ES-I3 (cell line): ENCODE measurements around the gene TTC34.
"Not testable (repeated sequence)": the region's sequence is repeated elsewhere in the genome, so short reads cannot be mapped to it uniquely, and the experiment has no call there.

Source experiments
- H3K36me3 ChIP-seq: 2 replicates; pipeline ENCODE4 v1.6.1; 2013; ENCODE audit warnings: mild to moderate bottlenecking, low read length, control low read depth, moderate library complexity; ENCODE audit not compliant: insufficient read depth
- H3K4me1 ChIP-seq: 2 replicates; pipeline ENCODE4 v1.6.1; 2013; ENCODE audit warnings: mild to moderate bottlenecking, control low read depth, low read length; ENCODE audit not compliant: insufficient read depth
- H3K9ac ChIP-seq: 2 replicates; pipeline ENCODE4 v1.6.1; 2013; ENCODE audit warnings: low read depth, mild to moderate bottlenecking, low read length, moderate library complexity
- H3K9me3 ChIP-seq: 2 replicates; pipeline ENCODE4 v1.6.1; 2013; ENCODE audit warnings: mild to moderate bottlenecking, low read length, moderate library complexity; ENCODE audit not compliant: control insufficient read depth, insufficient read depth

TTC34 gene

DNA sequence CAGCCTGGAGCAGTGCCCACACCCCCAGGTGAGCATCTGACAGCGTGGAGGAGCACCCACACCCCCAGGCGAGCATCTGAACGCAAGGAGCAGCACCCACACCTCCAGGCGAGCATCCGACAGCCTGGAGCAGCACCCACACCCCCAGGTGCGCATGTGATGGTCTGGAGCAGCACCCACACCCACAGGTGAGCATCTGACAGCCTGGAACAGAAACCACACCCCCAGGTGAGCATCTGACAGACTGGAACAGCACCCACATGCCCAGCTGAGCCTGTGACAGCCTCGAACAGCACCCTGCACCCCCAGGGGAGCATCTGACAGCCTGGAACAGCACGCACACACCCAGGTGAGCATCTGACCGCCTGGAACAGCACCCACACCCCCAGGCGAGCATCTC, 46.9 kb downstream of the TTC34 start:
- not testable (repeated sequence) for H3K9me3 ChIP-seq, H3K36me3 ChIP-seq, H3K9ac ChIP-seq, H3K4me1 ChIP-seq

- not testable (repeated sequence) for H3K9ac ChIP-seq, H3K4me1 ChIP-seq, H3K9me3 ChIP-seq, H3K36me3 ChIP-seq
Measured at GRCh38 chr1:2752503-2752902, 49.0 kb downstream of the TTC34 start.

DNA sequence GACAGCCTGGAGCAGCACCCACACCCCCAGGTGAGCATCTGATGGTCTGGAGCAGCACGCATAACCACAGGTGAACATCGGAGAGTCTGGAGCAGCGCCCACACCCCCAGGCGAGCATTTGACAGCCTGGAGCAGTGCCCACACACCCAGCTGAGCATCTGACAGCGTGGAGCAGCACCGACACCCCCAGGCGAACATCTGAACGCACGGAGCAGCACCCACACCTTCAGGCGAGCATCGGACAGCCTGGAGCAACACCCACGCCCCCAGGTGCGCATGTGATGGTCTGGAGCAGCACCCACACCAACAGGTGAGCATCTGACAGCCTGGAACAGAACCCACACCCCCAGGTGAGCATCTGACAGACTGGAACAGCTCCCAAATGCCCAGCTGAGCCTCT, 49.6 kb downstream of the TTC34 start:
- not testable (repeated sequence) for H3K9me3 ChIP-seq, H3K36me3 ChIP-seq, H3K4me1 ChIP-seq, H3K9ac ChIP-seq

DNA sequence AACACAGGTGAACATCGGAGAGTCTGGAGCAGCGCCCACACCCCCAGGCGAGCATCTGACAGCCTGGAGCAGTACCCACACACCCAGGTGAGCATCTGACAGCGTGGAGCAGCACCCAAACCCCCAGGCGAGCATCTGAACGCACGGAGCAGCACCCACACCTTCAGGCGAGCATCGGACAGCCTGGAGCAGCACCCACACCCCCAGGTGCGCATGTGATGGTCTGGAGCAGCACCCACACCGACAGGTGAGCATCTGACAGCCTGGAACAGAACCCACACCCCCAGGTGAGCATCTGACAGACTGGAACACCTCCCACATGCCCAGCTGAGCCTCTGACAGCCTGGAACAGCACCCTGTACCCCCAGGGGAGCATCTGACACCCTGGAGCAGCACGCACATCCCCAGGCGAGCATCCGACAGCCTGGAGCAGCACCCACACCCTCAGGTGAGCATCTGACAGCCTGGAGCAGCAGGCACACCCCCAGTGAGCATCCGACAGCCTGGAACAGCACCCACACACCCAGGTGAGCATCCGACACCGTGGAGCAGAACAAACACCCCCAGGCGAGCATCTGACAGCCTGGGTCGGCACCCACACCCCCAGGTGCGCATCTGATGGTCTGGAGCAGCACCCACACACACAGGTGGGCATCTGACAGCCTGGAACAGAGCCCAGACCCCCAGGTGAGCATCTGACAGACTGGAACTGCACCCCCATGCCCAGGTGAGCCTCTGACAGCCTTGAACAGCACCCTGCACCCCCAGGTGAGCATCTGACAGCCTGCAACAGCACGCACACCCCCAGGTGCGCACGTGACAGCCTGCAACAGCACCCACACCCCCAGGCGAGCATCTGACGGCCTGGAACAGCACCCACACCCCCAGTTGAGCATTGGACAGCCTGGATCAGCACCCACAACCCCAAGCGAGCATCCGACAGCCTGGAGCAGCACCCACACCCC, 50.4 kb downstream of the TTC34 start:
- not testable (repeated sequence) for H3K9ac ChIP-seq

GRCh38 chr1:2750041-2750680, 51.3 kb downstream of the TTC34 start:
- not testable (repeated sequence) for H3K9ac ChIP-seq, H3K9me3 ChIP-seq, H3K4me1 ChIP-seq, H3K36me3 ChIP-seq

More for the DNA sequence above, 50.4 kb downstream of the TTC34 start:
- H3K4me1 ChIP-seq, H3K36me3 ChIP-seq, H3K9me3 ChIP-seq: not testable (repeated sequence)

DNA sequence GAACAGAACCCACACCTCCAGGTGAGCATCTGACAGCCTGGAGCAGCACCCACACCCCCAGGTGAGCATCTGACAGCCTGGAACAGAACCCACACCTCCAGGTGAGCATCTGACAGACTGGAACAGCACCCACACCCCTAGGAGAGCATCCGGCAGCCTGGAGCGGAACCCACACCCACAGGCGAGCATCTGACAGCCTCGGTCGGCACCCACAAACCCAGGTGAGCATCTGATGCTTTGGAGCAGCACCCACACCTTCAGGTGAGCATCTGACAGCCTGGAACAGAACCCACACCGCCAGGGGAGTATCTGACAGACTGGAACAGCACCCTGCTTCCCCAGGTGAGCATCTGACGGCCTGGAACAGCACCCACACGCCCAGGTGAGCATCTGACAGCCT, 52.9 kb downstream of the TTC34 start:
- not testable (repeated sequence) for H3K9ac ChIP-seq, H3K4me1 ChIP-seq, H3K36me3 ChIP-seq, H3K9me3 ChIP-seq

DNA sequence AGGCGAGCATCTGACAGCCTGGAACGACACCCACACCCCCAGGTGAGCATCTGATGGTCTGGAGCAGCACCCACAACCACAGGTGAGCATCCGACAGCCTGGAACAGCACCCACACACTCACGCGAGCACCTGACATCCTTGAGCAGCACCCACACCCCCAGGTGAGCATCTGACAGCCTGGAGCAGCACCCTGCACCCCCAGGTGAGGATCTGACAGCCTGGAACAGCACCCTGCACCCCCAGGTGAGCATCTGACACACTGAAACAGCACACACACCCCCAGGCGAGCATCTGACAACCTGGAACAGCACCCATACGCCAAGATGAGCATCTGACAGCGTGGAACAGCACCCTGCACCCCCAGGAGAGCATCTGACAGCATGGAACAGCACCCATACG, 106.7 kb downstream of the TTC34 start:
- H3K9me3 ChIP-seq, H3K9ac ChIP-seq, H3K4me1 ChIP-seq, H3K36me3 ChIP-seq: not testable (repeated sequence)

GRCh38 chr1:2690180-2690579, 111.3 kb downstream of the TTC34 start:
- not testable (repeated sequence) for H3K9ac ChIP-seq, H3K4me1 ChIP-seq, H3K9me3 ChIP-seq, H3K36me3 ChIP-seq

GRCh38 chr1:2688336-2688665, 113.2 kb downstream of the TTC34 start:
- not testable (repeated sequence) for H3K36me3 ChIP-seq, H3K4me1 ChIP-seq, H3K9me3 ChIP-seq, H3K9ac ChIP-seq

DNA sequence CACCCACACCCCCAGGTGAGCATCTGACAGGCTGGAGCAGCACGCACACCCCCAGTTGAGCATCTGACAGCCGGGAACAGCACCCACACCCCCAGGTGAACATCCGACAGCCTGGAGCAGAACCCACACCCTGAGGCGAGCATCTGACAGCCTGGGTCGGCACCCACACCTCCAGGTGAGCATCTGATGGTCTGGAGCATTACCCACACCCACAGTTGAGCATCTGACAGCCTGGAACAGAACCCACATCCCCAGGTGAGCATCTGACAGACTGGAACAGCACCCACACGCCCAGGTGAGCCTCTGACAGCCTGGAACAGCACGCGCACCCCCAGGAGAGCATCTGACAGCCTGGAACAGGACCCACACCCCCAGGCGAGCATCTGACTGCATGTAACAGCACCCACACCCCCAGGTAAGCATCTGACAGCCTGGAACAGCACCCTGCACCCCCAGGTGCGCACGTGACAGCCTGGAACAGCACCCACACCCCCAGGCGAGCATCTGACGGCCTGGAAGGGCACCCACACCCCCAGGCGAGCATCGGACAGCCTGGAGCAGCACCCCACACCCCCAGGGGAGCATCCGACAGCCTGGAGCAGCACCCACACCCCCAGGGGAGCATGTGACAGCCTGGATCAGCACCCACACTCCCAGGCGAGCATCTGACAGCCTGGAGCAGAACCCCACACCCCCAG, 113.7 kb downstream of the TTC34 start:
- H3K9ac ChIP-seq, H3K9me3 ChIP-seq, H3K4me1 ChIP-seq, H3K36me3 ChIP-seq: not testable (repeated sequence)

DNA sequence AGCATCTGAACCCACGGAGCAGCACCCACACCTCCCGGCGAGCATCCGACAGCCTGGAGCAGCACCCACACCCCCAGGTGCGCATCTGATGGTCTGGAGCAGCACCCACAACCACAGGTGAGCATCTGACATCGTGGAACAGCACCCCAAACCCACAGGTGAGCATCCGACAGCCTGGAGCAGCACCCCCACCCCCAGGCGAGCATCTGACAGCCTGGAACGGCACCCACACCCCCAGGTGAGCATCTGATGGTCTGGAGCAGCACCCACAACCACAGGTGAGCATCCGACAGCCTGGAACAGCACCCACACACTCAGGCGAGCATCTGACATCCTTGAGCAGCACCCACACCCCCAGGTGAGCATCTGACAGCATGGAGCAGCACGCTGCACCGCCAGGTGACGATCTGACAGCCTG, 114.3 kb downstream of the TTC34 start:
- H3K36me3 ChIP-seq, H3K4me1 ChIP-seq, H3K9me3 ChIP-seq, H3K9ac ChIP-seq: not testable (repeated sequence)

DNA sequence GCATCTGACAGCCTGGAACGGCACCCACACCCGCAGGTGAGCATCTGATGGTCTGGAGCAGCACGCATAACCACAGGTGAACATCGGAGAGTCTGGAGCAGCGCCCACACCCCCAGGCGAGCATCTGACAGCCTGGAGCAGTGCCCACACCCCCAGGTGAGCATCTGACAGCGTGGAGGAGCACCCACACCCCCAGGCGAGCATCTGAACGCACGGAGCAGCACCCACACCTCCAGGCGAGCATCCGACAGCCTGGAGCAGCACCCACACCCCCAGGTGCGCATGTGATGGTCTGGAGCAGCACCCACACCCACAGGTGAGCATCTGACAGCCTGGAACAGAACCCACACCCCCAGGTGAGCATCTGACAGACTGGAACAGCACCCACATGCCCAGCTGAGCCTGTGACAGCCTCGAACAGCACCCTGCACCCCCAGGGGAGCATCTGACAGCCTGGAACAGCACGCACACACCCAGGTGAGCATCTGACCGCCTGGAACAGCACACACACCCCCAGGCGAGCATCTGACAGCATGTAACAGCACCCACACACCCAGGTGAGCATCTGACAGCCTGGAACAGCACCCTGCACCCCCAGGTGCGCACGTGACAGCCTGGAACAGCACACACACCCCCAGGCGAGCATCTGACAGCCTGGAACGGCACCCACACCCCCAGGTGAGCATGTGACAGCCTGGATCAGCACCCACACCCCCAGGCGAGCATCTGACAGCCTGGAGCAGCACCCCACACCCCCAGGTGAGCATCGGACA, 115.2 kb downstream of the TTC34 start:
- H3K9me3 ChIP-seq, H3K36me3 ChIP-seq, H3K4me1 ChIP-seq, H3K9ac ChIP-seq: not testable (repeated sequence)

DNA sequence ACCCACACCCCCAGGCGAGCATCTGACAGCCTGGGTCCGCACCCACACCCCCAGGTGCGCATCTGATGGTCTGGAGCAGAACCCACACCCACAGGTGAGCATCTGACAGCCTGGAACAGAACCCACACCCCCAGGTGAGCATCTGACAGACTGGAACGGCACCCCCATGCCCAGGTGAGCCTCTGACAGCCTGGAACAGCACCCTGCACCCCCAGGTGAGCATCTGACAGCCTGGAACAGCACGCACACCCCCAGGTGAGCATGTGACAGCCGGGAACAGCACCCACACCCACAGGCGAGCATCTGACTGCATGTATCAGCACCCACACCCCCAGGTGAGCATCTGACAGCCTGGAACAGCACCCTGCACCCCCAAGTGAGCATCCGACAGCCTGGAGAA, 115.8 kb downstream of the TTC34 start:
- H3K36me3 ChIP-seq, H3K4me1 ChIP-seq, H3K9ac ChIP-seq, H3K9me3 ChIP-seq: not testable (repeated sequence)

DNA sequence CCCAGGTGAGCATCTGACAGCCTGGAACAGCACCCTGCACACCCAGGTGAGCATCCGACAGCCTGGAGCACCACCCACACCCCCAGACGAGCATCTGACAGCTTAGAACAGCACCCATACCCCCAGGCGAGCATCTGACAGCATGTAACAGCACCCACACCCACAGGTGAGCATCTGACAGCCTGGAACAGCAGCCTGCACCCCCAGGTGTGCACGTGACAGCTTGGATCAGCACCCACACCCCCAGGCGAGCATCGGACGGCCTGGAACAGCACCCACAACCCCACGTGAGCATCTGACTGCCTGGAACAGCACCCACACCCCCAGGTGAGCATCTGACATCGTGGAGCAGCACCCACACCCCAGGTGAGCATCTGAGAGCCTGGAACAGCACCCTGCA, 116.6 kb downstream of the TTC34 start:
- not testable (repeated sequence) for H3K4me1 ChIP-seq, H3K36me3 ChIP-seq, H3K9ac ChIP-seq, H3K9me3 ChIP-seq
